HG03175 (cell line): Measurements from ENCODE around the gene KCNIP3.

Experiments used
- ATAC-seq: cut with Tn5 transposase; IDR thresholded peaks from one replicate; pipeline ENCODE4 v1.9.1; 2021; ENCODE audit warnings: mild to moderate bottlenecking, moderate library complexity; ENCODE audit not compliant: unreplicated experiment

The KCNIP3 gene

DNA sequence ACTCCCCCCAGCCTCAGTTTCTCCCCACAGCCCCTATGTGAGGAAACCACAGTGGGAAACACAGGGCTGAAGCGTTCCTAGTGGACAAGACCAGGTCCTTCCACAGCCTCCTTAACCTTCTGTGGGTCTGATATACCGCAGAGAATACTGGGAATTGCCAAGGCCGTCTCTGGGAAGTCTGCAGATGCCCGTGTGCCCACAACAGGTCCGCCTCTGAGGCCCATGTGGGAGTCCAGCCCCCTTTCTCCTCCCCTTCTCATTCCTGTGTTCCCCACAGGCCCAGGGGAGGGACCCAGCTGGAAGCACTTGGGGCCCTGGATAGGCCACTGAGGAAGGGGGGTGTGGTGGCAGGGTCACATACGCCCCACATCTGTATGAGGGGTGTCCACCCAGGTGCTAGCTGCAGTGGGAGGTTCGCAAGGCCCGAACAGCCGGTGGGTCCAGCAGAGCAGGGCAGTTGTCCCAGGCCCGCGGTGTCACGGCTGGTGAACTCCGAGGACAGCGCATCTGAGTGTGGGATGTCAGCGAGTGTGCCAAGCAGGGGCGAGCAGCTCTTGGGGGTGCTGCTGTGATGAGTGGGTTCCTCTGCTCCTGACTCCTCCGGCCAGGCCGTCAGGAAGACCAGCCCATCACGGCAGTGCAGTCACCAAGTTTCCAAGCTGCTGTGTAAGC, 2.4 kb upstream of the KCNIP3 start:
- ATAC-seq = no peak

DNA sequence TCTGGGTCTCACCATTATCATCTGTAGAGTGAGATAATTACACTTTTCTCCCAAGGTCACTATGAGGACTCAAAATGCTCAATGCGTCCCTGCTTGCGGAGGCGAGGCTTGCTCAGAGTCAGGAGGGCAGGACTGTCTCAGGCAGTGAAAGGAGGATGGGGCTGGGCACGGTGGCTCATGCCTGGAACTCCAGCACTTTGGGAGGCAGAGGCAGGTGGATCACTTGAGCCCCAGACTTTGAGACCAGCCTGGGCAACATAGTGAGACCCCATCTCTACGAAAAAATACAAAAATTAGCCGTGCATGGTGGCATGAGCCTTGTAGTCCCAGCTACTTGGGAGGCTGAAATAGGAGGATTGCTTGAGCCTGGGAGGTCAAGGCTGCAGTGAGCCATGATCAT, 1.8 kb upstream of the KCNIP3 start:
- ATAC-seq = no peak

DNA sequence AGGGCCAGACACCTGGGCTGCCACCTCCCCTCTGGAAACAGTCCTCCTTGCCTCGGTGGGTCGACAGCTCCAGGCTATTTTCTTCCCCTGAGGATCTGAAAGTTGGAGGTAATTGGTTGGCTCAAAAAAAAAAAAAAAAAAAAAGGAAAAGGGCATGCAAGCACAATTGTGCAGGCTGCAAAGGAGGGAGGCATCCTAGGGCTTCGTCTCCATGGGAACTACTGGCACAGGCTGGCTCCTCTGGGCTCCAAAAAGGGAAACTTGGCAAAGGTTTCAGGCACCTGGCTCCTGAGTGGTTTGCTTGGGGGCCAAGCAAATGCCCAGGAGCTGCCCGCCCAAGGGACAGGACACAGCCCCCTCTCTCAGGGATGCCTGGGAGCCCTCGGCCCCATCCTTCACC, 1.1 kb upstream of the KCNIP3 start:
- ATAC-seq = no peak

DNA sequence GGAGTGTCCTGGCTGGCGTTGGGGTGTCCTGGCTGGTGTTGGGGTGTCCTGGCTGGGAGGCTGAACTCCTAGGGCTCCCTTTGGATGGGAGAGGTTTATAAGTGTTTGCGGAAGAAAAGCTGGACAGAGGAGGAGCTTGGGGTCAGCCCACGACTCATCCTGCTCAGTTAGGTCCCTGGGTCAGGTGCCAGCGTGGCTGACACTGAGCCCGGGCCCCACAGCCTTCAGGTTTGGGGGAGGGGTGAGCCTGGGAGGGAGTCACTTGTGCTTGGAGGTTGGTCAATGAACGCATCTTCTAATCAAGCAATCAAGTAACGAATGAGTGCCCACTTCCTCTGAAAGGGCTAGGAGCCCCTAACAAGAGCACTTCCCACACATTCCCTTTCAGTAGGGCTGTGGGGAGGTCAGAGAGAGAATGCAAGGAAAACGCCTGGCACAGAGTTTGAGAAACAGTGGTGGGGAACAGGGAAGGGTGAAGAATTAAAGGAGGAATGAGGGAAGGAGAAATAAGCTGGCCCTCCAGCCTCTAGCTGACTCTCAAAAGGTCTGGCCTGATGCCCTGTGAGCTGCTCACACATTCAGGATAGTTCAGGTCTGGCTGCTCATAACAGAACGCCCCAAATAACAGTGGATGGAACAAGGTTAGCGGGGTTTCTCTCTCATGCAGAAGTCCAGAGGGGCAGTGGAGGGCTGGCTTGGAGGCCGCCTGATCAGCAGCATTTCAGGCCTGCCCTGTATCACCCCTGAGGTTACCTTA, 670 bp downstream of the KCNIP3 start:
- ATAC-seq = no peak

DNA sequence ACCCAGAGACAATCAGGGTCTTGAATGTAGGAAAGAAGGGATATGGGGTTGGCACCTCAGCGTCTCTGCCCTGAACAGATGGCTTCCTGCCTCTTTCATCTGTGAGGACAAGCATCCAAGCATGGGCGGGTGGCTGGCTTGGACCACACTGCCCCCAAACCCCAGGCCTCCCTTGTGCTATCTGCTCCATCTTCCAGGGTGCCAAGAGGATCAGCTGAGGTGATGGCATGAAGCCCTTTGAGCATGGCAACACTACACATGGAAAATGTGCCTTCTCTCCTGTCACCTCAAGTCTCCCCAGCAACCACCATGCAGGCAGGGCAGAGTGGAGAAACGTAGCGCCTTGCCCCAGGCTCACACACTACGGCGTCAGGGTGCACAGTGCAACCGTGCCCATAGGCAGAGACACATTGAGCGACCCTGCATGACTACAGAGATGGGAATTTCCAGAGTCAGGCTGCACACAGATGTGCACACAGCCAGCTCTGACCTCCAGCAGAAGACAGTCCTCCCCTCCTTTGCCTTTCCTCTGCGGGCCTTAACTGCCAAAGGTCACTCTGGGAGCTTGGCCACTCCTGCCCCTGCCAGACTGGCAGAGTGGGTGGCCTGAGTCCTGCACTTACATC, 1.5 kb downstream of the KCNIP3 start:
- ATAC-seq = no peak

DNA sequence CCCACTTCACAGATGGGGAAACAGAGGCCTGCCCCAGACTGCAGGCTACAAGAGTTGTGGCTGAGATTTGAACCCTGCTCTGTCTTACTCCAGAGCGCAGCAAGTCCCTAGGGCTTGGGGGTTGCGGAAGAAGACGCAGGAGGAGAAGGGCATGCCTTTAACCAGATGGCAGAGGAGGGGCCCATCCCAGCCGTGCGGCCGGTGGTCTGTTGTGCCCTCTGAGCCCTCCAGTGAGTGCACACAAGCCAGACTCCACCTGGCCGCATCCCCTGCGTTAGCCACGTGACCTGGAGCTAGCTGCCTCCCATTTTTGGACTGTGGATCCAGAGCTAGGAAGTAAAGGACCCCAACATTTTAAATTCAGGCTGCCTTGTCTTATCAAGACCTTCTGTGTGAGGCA, 2.8 kb downstream of the KCNIP3 start:
- no peak for ATAC-seq

DNA sequence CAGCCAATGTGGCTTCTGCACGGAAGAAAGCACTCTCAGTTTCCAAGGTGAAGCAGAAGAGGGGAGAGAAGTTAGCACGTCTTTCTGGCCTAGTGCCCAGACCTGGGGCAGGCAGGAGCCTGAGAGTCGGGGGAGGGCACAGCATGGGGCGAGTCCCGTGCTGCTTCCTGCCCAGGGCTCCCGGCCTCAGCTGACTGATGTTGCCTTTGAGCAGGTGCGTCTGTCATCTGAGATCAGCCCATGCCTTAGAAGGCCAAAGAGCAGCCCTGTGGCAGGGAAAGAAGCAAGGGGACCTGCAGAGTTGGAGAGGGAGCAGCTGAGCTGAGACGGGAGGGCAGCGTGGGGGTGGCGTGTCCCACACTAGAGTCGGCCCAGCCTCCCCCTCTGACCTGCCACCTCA, 3.3 kb downstream of the KCNIP3 start:
- no peak for ATAC-seq

DNA sequence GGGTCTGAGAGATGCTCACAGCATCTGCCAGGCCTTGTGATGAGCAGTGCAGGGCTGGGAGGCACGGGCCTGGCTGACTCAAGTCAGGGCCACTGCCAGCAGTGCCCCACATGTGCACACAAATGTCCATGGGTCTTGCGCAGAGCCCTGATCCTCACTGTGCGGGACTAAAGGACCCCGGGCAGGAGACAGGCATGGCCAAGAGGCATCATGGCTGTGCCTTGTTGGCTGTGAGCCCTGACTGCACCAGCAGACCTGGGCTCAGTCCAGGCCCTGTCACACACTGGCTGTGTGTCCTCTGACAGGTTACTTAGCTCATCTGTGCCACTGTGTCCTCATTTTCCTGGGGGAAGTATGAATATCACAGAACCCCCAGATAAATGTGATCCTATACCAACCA, 4.0 kb downstream of the KCNIP3 start:
- no peak for ATAC-seq

DNA sequence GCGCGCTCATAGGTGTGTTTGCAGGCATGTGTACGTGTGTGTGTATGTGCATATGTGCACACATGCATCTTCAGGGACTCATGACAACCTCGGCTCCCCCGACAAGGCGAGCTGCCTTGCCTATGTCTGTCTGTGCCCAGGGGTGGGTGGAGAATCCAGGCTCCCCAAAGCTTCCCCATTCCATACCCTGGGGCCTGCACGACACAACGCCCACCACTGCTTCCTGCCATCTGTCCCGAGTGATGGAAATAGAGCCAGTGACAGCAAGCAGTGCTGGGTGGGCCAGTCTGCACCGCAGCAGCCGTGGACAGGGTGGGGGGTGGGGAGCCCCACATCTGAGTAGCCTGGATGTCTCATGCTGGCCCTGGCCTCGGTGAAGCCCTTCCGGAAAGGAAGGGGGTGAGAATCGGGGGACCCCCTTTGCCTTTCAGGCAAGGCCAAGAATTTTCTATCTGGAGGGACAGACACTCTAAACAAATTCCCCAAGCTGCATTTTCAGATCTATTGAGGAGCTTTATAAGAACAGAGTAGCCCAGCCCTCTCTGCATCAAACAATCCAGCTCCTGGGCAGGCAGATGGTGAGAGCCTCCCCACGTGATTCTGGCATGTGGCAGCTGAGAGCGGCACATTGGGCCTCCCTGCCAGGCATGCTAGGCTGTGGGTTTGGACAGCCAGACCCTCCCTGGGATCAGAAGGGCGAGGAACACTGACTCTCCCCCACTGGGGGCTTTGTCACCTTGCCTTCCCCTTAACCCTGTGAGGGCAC, 4.9 kb downstream of the KCNIP3 start:
- no peak for ATAC-seq

DNA sequence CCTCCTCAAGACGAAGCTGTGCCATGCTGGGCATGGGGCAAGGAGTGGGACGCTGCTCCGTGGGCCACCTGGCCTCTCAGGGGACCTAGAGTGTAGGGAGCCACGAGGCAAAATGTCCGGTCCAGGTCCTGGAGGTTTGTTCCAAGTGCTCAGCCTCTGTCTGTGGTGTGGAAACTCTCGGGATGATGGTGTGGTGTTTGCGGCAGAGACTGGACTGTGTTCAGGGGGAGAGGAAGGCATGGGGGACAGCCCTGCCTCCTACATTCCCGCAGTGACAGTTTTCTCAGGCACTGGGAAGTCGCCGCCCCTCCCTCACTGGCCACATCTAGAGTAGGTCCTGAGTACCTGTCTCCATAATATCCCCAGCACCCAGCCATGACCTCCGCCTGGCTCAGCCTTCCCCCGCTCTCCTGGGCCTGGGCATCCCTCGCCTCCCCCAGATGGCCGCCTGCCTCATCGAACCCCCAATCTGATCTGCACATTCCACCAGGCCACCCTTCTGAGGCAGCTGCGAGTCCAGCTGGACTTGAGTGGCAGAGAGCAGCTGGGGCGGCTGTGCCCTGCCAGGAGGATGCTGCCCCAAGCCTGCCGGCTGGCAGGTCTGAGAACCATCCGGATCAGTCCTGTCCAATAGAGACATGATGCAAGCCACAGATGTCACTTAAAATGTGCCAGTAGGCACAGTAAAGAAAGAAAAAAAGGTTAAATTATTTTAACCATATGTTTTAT, 6.2 kb downstream of the KCNIP3 start:
- no peak for ATAC-seq

DNA sequence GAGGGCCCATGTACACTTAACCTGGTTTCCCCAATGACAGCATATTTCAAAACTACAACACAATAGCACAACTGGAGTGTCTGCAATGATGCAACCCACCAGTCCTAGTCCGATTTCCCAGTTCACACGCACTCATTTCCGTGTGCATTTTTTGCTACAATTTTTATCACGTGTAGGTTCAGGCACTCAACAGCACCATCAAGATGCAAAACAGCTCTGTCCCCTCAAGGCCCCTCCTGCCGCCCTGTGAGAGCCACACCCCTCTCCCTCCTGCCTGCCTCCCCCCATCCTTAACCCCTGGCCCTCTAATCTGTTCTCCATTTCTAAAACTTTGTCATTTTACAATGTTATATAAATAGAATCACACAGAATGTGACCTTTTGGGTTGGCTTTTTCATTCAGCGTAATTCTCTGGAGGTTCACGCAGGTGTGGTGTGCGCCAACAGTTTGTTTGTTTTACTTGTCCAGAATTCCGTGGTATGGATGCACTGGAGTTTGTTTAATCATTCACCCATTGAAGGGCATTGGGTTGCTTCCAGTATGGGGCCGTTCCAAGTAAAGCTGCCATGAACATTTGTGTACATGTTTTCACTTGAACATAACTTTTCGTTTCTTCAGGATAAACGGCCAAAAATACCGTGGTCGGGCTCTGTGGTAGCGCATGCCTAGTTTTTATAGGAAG, 8.4 kb downstream of the KCNIP3 start:
- ATAC-seq = no peak

DNA sequence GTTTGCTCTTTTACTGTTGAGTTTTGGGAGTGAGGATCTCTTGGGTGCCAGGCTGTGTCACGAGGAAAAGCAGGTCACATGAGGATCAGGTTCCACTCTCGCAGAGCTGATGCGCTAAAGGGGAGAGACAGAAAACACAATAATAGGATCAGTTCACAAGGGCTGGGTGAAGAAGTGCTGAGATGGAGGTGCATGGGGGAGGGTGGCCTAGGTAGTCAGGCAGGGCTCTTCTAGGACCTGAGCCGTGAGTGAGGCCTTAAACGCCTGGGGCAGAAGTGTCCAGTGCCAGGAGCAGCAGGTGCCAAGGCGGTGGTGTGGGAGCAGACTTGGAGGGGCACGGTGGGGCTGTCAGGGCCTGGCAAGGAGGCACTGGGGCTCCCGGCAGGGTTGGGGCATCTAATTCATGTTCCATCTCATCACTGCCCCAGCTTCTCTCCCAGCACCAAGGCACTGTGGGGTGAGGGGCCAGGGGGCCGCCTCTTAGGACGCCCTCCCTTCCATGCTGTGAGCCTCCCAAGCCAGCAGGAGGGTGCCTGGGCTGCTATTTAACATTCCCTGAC, 9.3 kb downstream of the KCNIP3 start:
- ATAC-seq = no peak

DNA sequence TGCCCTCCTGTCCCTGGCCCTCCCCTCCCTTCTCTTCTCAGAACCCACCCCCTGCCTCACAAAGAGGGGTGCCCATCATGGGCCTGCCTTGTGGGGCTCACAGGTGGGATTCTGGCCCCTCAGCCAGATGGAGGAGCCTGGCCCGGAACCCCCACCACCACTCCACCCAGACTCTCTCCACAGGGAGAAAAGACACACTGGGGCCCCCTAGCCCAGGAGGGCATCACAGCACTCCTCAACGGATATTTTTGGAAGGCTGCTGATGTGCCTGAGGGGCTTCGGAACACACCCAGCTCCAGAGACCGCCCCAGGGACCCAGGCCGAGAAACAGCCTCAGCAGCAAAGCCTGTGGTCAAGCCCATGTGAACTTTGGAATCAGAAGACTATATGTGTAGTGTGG, 9.9 kb downstream of the KCNIP3 start:
- no peak for ATAC-seq

DNA sequence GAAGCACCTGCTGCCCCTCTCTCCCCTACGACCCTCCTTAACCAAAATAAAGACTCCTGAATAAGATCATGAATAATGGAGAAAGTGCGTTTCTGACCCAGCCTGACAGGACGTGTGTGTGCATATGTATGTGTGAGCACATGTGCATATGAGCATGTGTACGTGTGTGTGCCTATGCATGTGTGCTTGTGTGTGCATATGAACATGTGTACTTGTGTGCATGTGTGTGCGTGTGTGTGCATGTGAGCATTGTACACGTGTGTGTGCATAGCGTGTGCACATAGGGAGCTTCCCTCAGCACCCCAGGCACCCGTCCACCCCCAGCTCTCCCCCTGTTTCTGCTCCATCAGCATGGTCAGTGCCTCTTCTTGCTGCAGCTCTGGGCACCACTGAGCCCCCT, 10.7 kb downstream of the KCNIP3 start:
- ATAC-seq = no peak

DNA sequence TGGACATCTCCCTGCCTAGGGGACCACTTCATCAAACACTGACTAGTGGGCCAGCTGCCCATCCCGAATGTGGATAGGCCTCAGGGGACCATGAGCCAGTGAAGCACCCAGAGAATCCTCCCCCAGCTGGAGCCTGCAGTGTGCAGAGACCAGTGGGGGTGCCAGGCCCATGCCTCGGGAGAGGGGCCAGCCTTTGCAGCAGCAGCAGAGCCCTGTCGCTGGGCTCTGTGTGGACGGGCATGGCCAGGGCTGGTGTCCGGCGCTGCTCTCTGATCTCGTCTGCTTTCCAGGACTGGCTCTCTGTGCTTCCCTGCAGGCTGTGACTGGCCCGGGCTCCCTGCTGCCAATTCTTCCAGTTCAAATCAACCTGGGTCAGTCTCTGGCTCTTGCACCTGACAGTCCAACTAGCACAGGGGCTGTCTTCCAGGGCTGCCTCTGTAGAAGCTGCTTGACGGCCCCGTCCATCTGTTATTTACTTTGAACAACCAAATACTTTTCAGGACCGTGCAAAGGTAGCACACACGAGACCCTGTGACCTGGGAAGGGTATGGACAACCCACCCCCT, 11.4 kb downstream of the KCNIP3 start:
- no peak for ATAC-seq

DNA sequence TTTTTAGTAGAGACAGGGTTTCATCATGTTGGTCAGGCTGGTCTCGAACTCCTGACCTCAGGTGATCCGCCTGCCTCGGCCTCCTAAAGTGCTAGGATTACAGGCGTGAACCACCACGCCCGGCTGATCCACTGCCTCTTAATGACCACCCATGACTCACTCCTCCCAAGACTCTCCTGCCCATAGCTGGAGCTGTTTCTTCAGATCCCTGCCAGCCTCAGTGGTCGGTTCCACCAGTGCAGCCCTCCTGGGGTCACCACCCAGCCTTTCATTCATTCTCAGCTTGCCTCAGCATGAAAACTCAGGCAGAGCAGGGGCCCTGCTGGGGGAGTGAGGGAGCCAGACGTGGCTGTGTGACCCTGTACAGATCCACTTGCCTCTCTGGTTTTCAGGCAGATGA, 12.5 kb downstream of the KCNIP3 start:
- no peak for ATAC-seq

DNA sequence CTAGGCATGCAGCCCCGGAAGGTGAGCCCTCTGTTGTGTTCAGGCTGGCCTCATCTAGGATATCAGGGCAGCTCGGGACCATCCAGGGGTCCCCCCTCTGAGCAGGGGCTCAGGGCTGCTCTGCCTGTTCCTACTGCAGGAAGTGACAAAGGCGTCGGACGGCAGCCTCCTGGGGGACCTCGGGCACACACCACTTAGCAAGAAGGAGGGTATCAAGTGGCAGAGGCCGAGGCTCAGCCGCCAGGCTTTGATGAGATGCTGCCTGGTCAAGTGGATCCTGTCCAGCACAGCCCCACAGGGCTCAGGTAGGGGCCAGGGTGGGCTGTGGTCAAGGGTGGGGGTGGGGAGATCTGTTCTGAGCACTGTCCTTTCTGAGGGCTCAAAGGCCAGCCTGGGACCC, 13.1 kb downstream of the KCNIP3 start:
- ATAC-seq = no peak

DNA sequence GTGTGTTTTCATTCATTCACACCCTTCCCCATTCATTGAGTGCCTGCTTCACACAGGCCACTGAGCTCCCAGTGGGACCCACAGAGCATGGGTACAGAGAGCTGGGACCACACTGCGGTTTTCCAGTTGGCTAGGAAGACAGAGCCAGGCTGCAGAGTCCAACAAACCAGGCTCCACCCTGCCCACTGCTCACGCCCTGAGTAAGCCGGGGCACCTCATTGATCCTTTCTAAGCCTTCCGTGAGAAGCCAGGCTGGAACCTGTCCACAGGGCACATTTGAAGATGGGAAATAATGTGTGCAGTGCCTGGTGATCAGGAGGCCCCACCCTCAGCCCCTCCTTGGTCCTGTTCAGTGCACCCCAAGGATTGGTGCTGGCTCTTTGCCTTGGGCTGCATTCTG, 13.5 kb downstream of the KCNIP3 start:
- ATAC-seq = no peak

DNA sequence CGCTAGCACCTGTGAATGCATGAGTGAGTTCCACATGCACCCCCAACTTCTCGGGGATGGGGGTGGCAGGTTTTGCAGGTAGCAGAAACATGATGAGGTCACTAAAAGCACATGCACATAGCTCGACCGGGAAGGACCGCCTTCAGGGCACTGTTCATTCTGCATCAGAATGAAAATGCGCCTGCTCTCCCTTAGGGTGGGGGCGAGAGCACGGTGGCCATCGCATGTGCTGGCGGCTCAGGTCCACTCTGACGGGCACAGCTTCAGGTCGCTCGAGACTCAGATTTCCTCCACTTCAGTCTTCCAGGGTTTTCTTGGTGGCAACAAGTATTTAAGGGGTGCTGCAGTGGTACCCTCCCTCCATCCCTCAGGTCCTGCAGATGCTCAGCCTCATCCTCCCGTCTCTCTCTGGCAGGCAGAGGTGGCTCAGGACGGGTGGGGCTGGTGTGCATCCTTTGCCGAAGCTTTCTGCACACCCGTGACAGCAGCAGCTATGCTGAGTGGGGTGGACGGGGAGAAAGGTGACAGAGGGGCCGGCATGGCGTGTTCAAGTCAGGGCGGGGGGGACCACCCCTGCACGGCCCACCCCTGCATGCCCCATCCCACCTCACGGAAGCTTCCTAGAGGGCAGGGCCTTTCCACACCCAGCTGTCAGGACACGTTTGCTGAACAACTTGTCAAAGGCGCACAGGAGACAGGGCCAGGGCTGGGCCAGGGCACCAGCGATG, 14.8 kb downstream of the KCNIP3 start:
- no peak for ATAC-seq
